GM12874 (cell line): ENCODE measurements around the gene CD52.

Experiments
- CTCF ChIP-seq: IDR thresholded peaks from 2 replicates; pipeline ENCODE4 v1.5.1; 2011; ENCODE audit warnings: low read depth, mild to moderate bottlenecking, control low read depth, low read length, moderate library complexity; ENCODE audit not compliant: insufficient read depth

The CD52 gene

GRCh38 chr1:26297057-26297790 lies 20.5 kb upstream of the CD52 start:
- TF ChIP-seq CTCF = no peak

- no peak for TF ChIP-seq CTCF
These were observed 20.0 kb upstream of the CD52 start for GRCh38 chr1:26297791-26298124.

GRCh38 chr1:26300578-26301275 lies 17.0 kb upstream of the CD52 start:
- TF ChIP-seq CTCF = no peak

- no peak for TF ChIP-seq CTCF
These were observed 14.9 kb upstream of the CD52 start for GRCh38 chr1:26302733-26303405.

GRCh38 chr1:26305667-26306289 lies 12.0 kb upstream of the CD52 start:
- no peak for TF ChIP-seq CTCF

- TF ChIP-seq CTCF = no peak
These were observed 11.2 kb upstream of the CD52 start, which contains the start of gene UBXN11 for GRCh38 chr1:26306290-26307229. Gene UBXN11 (minus strand): TSS chr1:26306636. CDS start chr1:26302883, 3,753 bp downstream.
